K562 (cell line): ENCODE data around the gene TNIP1. TPM values are rescaled to one million over a fixed set of nuclear protein-coding genes. Genes with fewer than 3 reads are reported as not detected.

Source experiments
- CXXC5 ChIP-seq: fragments of 250-450 bp; sonication (Bioruptor Pico); IDR thresholded peaks from 2 replicates; pipeline ENCODE4 v1.8.0; 2022; ENCODE audit warnings: inconsistent platforms, mild to moderate bottlenecking, moderate library complexity
- DMBX1 ChIP-seq: fragments of 250-450 bp; sonication (Bioruptor Pico); IDR thresholded peaks from 2 replicates; pipeline ENCODE4 v1.8.0; 2022; ENCODE audit warnings: inconsistent platforms, mild to moderate bottlenecking, moderate library complexity, borderline replicate concordance
- ERF ChIP-seq: fragments of 450-650 bp; formaldehyde crosslinking; IDR thresholded peaks from 2 replicates; pipeline ENCODE4 v1.4.0; 2020; ENCODE audit warnings: mild to moderate bottlenecking, mixed read lengths
- ETV5 ChIP-seq: sonication (generic); formaldehyde crosslinking; IDR thresholded peaks from 2 replicates; pipeline ENCODE4 v1.4.0; 2020; ENCODE audit warnings: low read depth, mild to moderate bottlenecking, missing genetic modification reagents
- HMGXB4 ChIP-seq: sonication (generic); formaldehyde crosslinking; IDR thresholded peaks from 2 replicates; pipeline ENCODE4 v1.8.1; 2023; ENCODE audit warnings: mild to moderate bottlenecking, missing genetic modification reagents
- KDM5B ChIP-seq: fragments of 200-600 bp; sonication (generic); IDR thresholded peaks from 2 replicates; pipeline ENCODE4 v1.6.1; 2012; ENCODE audit warnings: low read depth, mild to moderate bottlenecking, moderate library complexity, low read length, control low read depth, inconsistent platforms; ENCODE audit not compliant: insufficient replicate concordance
- MAFF ChIP-seq: IDR thresholded peaks from 2 replicates; pipeline ENCODE4 v1.6.1; 2012; ENCODE audit warnings: low read length, improper control_type of control experiment
- MEF2D ChIP-seq: conservative IDR thresholded peaks from 2 replicates; pipeline ENCODE4 v1.6.1; 2016; ENCODE audit warnings: low read depth, missing genetic modification characterization, missing compliant biosample characterization
- MTA3 ChIP-seq: fragments of 450-650 bp; formaldehyde crosslinking; IDR thresholded peaks from 2 replicates; pipeline ENCODE4 v1.6.1; 2017; ENCODE audit warnings: mild to moderate bottlenecking, borderline replicate concordance
- NR3C1 ChIP-seq: sonication (generic); formaldehyde crosslinking; IDR thresholded peaks from 2 replicates; pipeline ENCODE4 v1.8.1; 2022; ENCODE audit warnings: missing genetic modification reagents
- SMARCC2 ChIP-seq: fragments of 450-650 bp; IDR thresholded peaks from 2 replicates; pipeline ENCODE4 v1.6.1; 2017; ENCODE audit warnings: antibody characterized with exemption, moderate library complexity, mild to moderate bottlenecking, low read depth
- SOX6 ChIP-seq: fragments of 450-650 bp; IDR thresholded peaks from 2 replicates; pipeline ENCODE4 v1.6.1; 2014; ENCODE audit warnings: mild to moderate bottlenecking
- TRIM24 ChIP-seq, 2 experiments: fragments of 450-650 bp; IDR thresholded peaks; 2 replicates each; pipeline ENCODE4 v1.6.1; 2016
- TRIM28 ChIP-seq: fragments of 450-650 bp; IDR thresholded peaks from 2 replicates; pipeline ENCODE4 v1.6.1; 2017
- ZBTB7A ChIP-seq: IDR thresholded peaks from 2 replicates; pipeline ENCODE4 v1.6.1; 2011; ENCODE audit warnings: low read depth, mild to moderate bottlenecking, low read length, moderate library complexity, borderline replicate concordance; ENCODE audit not compliant: control insufficient read depth
- ZNF197 ChIP-seq: fragments of 200-800 bp; sonication (Bioruptor generic); IDR thresholded peaks from 2 replicates; pipeline ENCODE4 v1.6.1; 2016; ENCODE audit warnings: low read depth, missing genetic modification characterization, missing compliant biosample characterization
- ZNF253 ChIP-seq: fragments of 250-450 bp; sonication (Bioruptor Pico); conservative IDR thresholded peaks from 2 replicates; pipeline ENCODE4 v1.6.1; 2021; ENCODE audit warnings: mild to moderate bottlenecking
- ZNF395 ChIP-seq: fragments of 200-800 bp; sonication (Bioruptor generic); IDR thresholded peaks from 2 replicates; pipeline ENCODE4 v1.6.1; 2017; ENCODE audit warnings: missing genetic modification characterization, missing compliant biosample characterization
- ZNF584 ChIP-seq: fragments of 200-800 bp; sonication (Bioruptor generic); IDR thresholded peaks from 2 replicates; pipeline ENCODE4 v1.6.1; 2016; ENCODE audit warnings: low read depth, mild to moderate bottlenecking, missing genetic modification characterization, missing compliant biosample characterization
- polyA plus RNA-seq, 8 experiments: library from polyadenylated mRNA; depleted of rRNA in 4 of 8; stranded (reverse) in 5 of 8; unstranded in 3 of 8; fragments of >200 nt; fragmentation: Nextera tagmentation in 2 of 8; fragmentation: Illumina TruSeq in 1 of 8; extraction: Ambion mirVana in 2 of 8; extraction: Trizol in 1 of 8; gene quantifications; 2 replicates each; pipeline versions ENCODE4 v1.2.1 to v1.2.3, GENCODE V29; 2011 to 2014; ENCODE audit warnings: inconsistent platforms in 1 of 8, missing spikeins in 1 of 8
- total RNA-seq, 7 experiments: library from RNA; depleted of rRNA in 6 of 7; stranded (reverse); fragments of >200 nt in 6 of 7; fragmentation: Illumina TruSeq in 2 of 7; extraction: Trizol in 2 of 7; gene quantifications; 2 replicates each; pipeline versions ENCODE4 v1.2.1 to v1.2.3, GENCODE V29; 2011 to 2021; ENCODE audit warnings: low replicate concordance in 1 of 7
- TF ChIP-seq, protein P1 (sequence below): sonication (generic); formaldehyde crosslinking; IDR thresholded peaks from 2 replicates; pipeline ENCODE4 v1.4.0; 2020; ENCODE audit warnings: mild to moderate bottlenecking, missing genetic modification reagents
- TF ChIP-seq, protein P2 (sequence below): sonication (generic); formaldehyde crosslinking; IDR thresholded peaks from 2 replicates; pipeline ENCODE4 v1.9.0; 2022; ENCODE audit warnings: mild to moderate bottlenecking, missing genetic modification reagents

Gene TNIP1
- total and polyA plus RNA-seq, 9 of the 15 experiments (the other 6 are each of a cell fraction or from before 2014, with no cell fraction given) = 0.46 to 41.0 (median 24.6) TPM

GRCh38 chr5:151023047-151023615, 57.7 kb downstream of the TNIP1 start (continued):
- TF ChIP-seq TRIM24 (IDR thresholded peaks at IDR 0.05) (peak in 1 of 2 experiments; percentile 18; a peak in 1 of 4 replicates), TRIM28 (no peak), MEF2D (0 out of 2 replicates have a peak, but pooled peaks have one; percentile 28), SMARCC2 (peak; percentile 50; the same call in 1 of the 2 replicates), KDM5B (no peak), MTA3 (peak; percentile 60; the same call in 1 of the 2 replicates), HMGXB4 (CRISPR knock-in tag) (no peak), DMBX1 (CRISPR knock-in tag) (peak; percentile 73; the same call in 1 of the 2 replicates), ZNF584 (0 out of 2 replicates have a peak, but pooled peaks have one; percentile 24), MAFF (0 out of 2 replicates have a peak, but pooled peaks have one; percentile 9), SOX6 (0 out of 2 replicates have a peak, but pooled peaks have one; percentile 23), ZBTB7A (peak; percentile 44; the same call in 1 of the 2 replicates), NR3C1 (CRISPR knock-in tag) (no peak), ETV5 (CRISPR knock-in tag) (0 out of 2 replicates have a peak, but pooled peaks have one; percentile 3), ZNF197 (CRISPR knock-in tag) (no peak), ZNF395 (CRISPR knock-in tag) (peak; percentile 95), CXXC5 (CRISPR knock-in tag) (peak; percentile 52; the same call in 1 of the 2 replicates), ZNF253 (CRISPR knock-in tag) (no peak), ERF (CRISPR knock-in tag) (0 out of 2 replicates have a peak, but pooled peaks have one; percentile 54)
- TF ChIP-seq, protein P1, sequence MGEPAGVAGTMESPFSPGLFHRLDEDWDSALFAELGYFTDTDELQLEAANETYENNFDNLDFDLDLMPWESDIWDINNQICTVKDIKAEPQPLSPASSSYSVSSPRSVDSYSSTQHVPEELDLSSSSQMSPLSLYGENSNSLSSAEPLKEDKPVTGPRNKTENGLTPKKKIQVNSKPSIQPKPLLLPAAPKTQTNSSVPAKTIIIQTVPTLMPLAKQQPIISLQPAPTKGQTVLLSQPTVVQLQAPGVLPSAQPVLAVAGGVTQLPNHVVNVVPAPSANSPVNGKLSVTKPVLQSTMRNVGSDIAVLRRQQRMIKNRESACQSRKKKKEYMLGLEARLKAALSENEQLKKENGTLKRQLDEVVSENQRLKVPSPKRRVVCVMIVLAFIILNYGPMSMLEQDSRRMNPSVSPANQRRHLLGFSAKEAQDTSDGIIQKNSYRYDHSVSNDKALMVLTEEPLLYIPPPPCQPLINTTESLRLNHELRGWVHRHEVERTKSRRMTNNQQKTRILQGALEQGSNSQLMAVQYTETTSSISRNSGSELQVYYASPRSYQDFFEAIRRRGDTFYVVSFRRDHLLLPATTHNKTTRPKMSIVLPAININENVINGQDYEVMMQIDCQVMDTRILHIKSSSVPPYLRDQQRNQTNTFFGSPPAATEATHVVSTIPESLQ (CRISPR knock-in tag) = no peak
- TF ChIP-seq, protein P2, sequence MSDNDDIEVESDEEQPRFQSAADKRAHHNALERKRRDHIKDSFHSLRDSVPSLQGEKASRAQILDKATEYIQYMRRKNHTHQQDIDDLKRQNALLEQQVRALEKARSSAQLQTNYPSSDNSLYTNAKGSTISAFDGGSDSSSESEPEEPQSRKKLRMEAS (CRISPR knock-in tag) = peak; percentile 48; the same call in 1 of the 2 replicates
